HG03280 (cell line): Measurements from ENCODE around the gene HPCAL1.

Experiments used
- ATAC-seq: cut with Tn5 transposase; IDR thresholded peaks from one replicate; pipeline ENCODE4 v1.9.1; 2021; ENCODE audit warnings: mild to moderate bottlenecking, moderate library complexity; ENCODE audit not compliant: unreplicated experiment

HPCAL1 gene

GRCh38 chr2:10475811-10476660 is 173.3 kb downstream of the HPCAL1 start:
- no peak for ATAC-seq

- ATAC-seq: no peak
Measured at GRCh38 chr2:10476723-10477442, 174.2 kb downstream of the HPCAL1 start.
